EL (cell line): Measurements from ENCODE around the gene CHD9.
A peak's percentile ranks its signal among the peaks of the same experiment; 100 is the strongest.

Experiments used
- DNase-seq: peaks from one replicate; pipeline ENCODE4 v3.0.0-alpha.2; 2016

CHD9 gene

GRCh38 chr16:53098526-53099317 lies 43.9 kb downstream of the CHD9 start:
- peak; percentile 91 for DNase-seq

DNA sequence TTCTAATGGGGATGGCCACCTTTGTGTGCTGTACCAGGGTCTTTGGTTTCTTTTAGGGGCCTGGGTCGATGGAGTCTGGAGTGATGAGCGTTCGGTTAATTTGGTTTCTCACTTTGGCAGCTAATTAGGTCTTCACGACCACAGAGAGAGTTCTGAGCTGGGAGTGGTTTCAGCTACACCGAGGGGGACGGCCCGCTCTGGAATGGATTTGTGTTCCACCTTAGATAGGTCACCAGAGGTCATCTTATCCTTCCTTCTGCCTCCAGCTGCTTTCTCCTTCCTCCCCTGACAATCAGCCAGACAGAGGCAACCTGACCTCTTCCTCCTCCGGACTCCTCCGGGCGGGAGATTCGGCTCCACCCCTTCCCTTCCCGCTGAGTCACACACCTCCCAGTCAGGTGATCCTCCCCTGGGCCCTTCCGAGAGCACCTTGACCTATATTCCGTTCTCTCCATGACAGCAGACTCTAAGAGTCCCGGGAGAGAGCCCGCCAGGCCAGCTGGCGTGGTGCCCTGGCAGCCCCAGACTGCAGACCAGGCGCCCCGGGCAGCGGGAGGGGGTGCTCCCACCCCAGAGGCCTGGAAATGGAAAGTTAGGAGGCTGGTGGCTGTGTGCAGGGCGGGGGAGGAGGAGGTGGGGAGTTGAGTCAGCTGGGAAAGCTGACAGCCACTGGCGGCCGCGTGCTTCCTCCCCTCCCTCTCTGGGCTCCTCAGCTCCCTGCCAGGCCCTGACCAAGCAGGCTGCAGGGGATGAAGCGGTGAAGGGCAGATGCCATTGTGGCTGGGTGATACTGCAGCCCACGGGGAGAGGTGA lies 44.7 kb downstream of the CHD9 start:
- peak; percentile 95 for DNase-seq

DNA sequence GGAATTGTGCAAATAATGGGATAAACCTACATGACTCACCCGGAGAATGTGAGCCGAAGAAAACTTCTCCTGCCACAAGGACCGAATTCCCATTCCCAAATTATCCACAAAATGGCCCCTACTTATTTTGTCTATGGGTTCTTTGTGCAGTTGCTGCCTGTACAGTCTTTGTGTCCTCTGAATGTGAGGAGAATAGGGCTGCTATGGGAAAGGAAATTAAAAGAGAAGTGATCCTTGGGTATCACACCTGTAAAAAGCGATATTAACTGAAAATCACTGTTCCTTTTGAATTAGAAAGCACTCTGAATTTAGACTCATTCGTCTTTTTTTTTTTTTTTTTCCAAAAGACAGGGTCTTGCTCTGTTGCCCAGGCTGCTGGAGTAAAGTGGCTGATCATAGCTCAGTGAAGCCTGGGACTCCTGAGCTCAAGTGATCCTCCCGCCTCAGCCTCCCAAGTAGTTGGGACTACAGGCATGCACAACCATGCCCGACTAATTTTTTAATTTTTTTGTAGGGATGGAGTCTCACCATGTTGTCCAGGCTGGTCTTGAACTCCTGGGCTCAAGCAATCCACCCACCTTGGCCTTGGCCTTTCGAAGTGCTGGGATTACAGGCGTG lies 45.4 kb downstream of the CHD9 start:
- no peak for DNase-seq

GRCh38 chr16:53100889-53101288 lies 46.1 kb downstream of the CHD9 start:
- DNase-seq = no peak

DNA sequence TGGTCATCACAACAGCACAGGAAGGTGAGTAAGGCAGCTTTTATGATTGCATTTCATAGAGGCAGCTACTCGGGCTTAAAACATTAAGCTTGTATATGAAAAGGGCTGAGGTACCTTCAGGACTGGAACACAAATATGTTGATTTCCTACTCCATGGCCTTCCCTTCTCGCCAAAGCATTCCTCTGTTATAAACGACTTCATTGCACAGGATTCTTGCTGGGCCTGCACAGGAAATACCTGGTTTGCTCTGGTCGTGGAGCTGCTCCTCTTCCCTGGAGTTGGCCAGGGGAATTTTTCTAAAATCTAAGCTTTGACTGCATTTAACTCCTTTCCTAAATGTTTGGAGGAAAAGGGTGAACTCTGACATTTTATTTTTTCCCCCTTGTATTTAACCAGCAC lies 49.0 kb downstream of the CHD9 start:
- DNase-seq = no peak

GRCh38 chr16:53105565-53105964 lies 50.8 kb downstream of the CHD9 start:
- DNase-seq = no peak

DNA sequence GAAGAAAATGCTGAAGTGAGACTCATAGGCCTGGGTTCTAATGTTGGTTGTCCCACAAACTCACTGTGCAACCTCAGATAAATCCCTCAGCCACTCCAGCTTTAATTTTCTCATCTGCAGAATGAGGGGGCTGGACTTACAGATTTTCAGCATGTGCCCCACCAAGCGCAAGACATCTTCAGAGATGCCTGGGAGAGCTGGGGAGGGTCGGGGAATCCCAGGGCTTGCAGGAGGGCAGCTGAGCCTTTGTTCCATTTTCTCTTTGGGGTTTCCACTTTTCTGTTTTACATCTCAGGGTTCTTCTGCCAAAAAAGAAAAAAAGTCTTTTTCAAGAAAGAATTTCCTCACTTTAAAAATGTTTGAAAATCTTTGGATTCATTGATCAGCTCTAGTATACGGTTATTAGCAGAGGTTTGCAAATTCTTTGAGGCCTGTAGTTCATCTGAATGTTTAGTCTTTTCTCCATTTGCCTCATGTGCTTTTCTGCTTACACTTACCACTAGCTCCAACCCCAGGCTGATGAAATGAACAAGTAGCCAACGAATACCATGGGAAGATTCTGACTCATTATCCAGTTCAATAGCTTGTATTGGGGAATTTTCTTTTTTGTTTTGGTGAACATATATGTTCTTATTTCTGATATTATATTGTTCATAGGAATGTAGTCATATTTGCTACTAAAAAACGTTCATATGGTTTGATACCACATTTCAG lies 56.4 kb downstream of the CHD9 start:
- DNase-seq = no peak

- DNase-seq = no peak
Observed at GRCh38 chr16:53112015-53112414, 57.2 kb downstream of the CHD9 start.

- DNase-seq = no peak
Observed at GRCh38 chr16:53115047-53115446, 60.3 kb downstream of the CHD9 start.

GRCh38 chr16:53115773-53116172 lies 61.0 kb downstream of the CHD9 start:
- DNase-seq = no peak

DNA sequence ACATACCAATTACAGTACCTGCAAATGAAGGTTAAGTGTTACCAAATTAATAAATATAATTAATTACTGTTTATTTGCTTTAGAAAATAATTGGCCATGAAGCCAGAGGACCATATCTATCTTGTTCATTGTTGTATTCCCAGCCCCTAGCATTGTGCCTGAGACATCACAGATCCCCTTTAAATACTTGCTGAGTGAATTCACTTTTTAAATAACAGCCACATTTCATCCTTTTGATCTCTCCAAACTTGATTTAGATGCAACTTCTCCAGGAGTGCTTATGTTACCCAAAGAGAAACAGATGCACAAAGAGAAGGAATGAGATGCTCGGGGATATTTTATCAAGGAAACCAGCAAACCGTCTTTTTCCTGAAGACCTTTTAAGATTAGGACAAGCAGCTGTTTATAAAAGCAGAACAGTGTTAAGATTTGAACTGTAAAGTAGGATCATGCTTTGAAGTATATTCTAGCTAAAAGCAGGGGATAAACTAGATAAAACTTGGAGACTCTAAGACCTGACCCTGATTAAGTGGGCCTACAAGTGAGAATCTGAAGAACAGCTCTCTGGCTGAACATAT lies 66.3 kb downstream of the CHD9 start:
- no peak for DNase-seq

DNA sequence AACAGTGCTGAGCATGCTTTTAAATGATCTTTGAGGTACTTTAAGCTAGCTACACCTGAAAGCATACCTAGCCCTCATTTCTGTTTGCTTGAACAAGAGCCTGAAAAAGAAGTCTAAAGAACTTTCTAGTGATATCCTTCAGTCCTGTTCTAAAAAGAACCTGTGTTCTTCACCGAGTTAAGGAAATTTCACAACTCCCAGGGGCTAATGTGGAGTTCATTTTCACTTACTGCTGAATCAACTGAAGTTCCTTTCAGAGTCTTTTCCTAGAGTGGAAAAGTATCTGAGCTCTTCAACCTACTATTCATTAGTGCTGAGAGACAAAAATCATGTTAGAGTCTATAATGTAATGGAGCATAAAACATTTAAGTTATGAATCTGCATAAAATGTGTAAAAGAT lies 66.9 kb downstream of the CHD9 start:
- no peak for DNase-seq

DNA sequence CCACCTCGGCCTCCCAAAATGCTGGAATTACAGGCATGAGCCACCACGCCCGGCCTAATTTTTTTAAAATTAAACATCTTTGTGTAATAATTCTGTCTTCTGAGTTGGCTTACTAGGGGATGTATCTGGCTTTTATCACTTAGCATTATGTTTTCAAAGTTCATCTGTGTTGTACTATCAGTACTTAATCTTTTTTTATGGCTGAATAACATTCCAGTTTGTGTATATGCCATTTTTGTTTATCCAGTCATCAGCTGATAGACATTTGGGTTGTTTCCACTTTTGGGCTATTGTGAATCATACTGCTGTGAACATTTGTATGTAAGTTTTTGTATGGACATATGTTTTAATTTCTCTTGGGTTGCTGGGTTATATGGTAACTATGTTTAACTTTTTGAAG lies 69.0 kb downstream of the CHD9 start:
- peak; percentile 43 for DNase-seq

DNA sequence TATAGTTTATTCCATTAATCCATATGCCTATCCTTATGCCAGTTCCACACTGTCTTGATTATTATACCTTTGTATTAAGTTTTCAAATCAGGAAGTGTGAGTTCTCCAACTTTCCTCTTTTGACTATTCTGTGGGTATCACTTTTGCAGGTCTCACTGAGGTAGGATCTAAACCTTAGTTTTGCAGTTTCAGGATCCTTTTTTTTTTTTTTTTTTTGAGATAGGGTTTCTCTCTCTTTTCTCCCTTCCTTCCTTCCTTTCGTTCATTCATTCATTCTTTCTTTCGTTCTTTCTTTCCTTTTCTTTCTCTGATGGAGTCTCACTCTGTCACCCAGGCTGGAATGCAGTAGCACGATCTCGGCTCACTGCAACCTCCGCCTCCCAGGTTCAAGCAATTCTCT lies 71.6 kb downstream of the CHD9 start:
- no peak for DNase-seq

DNA sequence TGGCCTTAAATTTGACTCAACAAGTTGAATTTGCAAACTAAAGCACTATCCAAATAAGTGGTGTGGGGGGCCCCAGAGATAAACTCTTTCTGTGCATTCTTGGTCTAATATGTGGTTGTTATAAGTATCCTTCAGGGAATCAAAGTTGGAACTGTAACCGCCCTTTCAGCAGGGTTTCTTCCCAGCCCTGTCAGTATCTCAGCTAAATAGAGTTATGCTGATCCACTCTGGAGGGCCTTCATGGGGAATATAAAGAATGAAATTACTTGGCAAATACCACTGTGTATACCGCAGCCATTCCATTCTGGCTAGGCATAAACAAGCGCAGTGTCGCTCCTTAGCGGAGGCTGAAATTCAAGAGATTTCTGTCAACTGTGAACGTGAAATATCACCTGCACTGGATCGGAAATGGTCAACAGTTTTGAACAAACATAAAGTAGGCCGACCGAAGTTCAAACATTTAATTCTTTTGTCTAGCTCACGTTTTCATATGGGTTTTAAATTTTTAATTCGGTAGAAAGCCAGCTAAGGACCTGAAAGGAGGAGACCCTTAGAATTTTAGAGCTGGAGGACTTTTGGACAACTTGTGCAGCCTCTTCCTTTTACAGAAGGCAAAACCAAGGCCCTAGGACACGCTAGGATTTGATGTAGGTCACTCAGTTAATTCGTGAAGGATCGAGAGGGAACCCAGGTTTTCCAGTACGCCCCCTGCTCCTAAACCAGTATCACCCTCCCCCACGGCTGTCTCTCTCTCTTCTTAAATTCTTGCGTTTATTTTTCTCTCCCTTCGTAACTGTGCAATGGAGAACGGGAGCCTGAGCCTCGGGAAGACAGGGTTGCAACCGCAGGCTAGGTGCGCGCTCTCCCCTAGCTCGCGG lies 74.7 kb downstream of the CHD9 start:
- peak; percentile 17 for DNase-seq

GRCh38 chr16:53130159-53131049 lies 75.6 kb downstream of the CHD9 start:
- peak; percentile 94 for DNase-seq

- no peak for DNase-seq
Observed at GRCh38 chr16:53131050-53131362, 76.2 kb downstream of the CHD9 start.

DNA sequence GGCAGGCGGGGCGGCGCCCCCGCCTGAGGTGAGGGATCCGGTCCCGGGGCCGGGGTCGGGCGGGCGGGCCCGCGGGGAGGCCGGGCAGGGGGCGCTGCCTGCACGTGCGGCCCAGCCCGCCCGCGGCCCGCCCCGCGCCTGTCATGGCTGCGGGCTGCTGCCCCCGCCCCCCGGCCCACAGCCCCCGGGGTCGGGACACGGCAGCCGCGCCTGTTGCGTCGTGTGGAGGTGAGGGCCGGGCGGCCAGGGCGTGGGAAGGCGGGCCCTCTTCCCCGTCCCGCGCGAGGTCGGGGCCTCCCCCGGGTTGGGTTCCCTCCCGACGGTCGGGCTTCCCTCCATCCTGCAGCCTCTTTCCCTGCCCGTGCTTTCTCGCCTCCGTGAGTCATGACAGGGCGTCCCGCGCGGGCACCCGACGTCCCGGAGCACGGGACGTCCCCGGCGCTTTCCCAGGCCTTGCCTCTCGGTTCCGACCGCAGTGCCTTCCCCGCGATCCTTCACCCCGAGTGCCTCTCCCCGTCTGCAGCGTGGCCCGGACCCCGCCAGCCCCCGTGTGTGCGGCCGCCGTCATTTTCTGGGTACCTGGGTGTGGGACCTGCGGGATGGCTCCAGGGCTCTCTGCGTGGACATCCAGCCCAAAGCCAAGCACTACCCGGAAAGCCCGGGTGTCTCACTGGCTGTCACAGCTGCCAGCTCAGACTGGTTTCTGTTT lies 76.7 kb downstream of the CHD9 start:
- DNase-seq = peak; percentile 68

DNA sequence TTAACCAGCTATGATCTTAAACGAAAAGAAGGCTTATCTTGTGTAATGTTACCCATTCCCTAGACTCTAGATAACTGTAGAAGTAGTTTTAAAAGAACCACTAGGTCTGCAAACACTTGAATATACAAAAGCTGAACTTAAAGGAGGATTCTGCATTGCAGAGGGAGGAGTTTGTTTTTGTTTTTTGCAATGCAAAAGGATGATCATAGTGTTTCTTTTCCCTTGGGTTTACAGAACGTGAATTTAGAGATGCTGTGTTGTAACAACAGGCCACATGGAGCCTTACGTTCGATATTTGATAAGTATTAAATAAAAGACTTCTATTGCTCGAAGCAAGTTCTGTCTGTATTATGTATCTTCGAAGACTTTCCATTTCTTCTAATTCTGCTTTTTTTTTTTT lies 77.6 kb downstream of the CHD9 start:
- DNase-seq = no peak

GRCh38 chr16:53135329-53135728 lies 80.5 kb downstream of the CHD9 start:
- no peak for DNase-seq
